Mucosa of rectum (tissue), 2 donors: ENCODE measurements around the gene IL19.
A peak's percentile ranks its signal among the peaks of the same experiment; 100 is the strongest.

ENCODE experiments used
- H3K27ac ChIP-seq, 2 donors: one replicate each; pipeline ENCODE4 v1.7.0; 2013; ENCODE audit warnings: inconsistent platforms in 2 of 2, low read depth in 2 of 2, low read length in 2 of 2
- H3K27me3 ChIP-seq, 2 donors: one replicate each; pipeline ENCODE4 v1.7.0; 2013; ENCODE audit warnings: low read length in 2 of 2; ENCODE audit not compliant: control insufficient read depth in 2 of 2, insufficient read depth in 2 of 2
- H3K36me3 ChIP-seq, 2 donors: one replicate each; pipeline ENCODE4 v1.7.0; 2013; ENCODE audit warnings: low read length in 2 of 2; ENCODE audit not compliant: control insufficient read depth in 2 of 2, insufficient read depth in 2 of 2
- H3K4me1 ChIP-seq, 2 donors: one replicate each; pipeline ENCODE4 v1.7.0; 2013; ENCODE audit warnings: low read length in 2 of 2, mild to moderate bottlenecking in 1 of 2; ENCODE audit not compliant: control insufficient read depth in 2 of 2, insufficient read depth in 2 of 2
- H3K4me3 ChIP-seq, 2 donors: one replicate each; pipeline ENCODE4 v1.7.0; 2013; ENCODE audit warnings: low read length in 2 of 2
- H3K9ac ChIP-seq, 2 donors: one replicate each; pipeline ENCODE4 v1.7.0; 2013; ENCODE audit warnings: low read length in 2 of 2, low read depth in 1 of 2, mild to moderate bottlenecking in 1 of 2
- H3K9me3 ChIP-seq, 2 donors: one replicate each; pipeline ENCODE4 v1.7.0; 2013; ENCODE audit warnings: low read length in 2 of 2; ENCODE audit not compliant: control insufficient read depth in 2 of 2
- donor health status: healthy.
- donor health status: Normal muscosa, but diverticular disease.

Gene IL19

DNA sequence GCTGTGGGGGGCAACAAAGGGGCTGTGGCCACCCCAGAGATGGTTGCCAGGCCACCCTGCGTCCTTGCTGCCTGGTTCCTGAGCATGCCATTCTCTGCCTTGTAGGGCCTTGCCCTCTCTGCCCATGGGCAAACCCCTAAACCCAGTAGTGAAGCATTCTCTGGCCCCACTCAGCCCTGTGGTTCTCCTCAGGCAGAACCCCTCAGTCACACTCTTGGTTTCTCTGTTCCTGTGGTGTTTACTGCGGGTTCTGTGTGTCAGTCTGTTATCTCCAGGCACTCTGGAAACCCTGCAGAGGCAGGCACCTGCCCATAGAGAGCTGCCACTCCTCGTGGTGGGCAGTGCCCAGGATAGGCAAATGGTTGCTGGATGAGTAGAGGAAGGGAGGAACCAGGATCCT is 41.1 kb upstream of the IL19 start:
- H3K9me3 ChIP-seq = no peaks in the 10 kb centered on the region
- no peak overlapping the region for H3K4me3 ChIP-seq
- no peaks in the 10 kb centered on the region for H3K27me3 ChIP-seq
- no peak overlapping the region for H3K9ac ChIP-seq
- peaks cover 2 to 16% of the 10 kb centered on the region in 2 donors for H3K4me1 ChIP-seq
- peaks cover 38 to 44% of the 10 kb centered on the region in 2 donors for H3K36me3 ChIP-seq
- H3K27ac ChIP-seq = no peak overlapping the region

DNA sequence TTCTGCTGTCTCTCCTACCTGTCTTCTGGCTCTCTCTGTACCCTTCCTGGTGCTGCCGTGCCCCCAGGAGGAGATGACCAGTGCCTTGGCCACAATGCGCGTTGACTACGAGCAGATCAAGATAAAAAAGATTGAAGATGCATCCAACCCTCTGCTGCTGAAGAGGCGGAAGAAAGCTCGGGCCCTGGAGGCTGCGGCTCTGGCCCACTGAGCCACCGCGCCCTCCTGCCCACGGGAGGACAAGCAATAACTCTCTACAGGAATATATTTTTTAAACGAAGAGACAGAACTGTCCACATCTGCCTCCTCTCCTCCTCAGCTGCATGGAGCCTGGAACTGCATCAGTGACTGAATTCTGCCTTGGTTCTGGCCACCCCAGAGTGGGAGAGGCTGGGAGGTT is 38.1 kb upstream of the IL19 start:
- Histone ChIP-seq H3K4me1 (peaks cover 0 to 3% of the 10 kb centered on the region in 2 donors), H3K9me3 (no peaks in the 10 kb centered on the region), H3K27ac (no peak overlapping the region), H3K4me3 (no peak overlapping the region), H3K36me3 (peaks cover 48% of the 10 kb centered on the region in 2 donors), H3K9ac (no peak overlapping the region), H3K27me3 (no peaks in the 10 kb centered on the region)

DNA sequence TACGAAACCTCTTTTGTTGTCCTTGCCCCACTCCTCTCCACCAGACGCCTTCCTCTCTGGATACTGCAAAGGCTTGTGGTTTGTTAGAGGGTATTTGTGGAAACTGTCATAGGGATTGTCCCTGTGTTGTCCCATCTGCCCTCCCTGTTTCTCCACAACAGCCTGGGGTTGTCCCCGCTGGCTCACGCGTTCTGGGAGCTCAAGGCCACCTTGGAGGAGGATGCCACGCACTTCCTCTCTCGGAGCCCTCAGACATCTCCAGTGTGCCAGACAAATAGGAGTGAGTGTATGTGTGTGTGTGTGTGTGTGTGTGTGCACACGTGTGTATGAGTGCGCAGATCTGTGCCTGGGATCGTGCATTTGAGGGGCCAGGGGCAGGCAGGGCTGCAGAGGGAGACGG is 37.6 kb upstream of the IL19 start:
- no peak overlapping the region for H3K27ac ChIP-seq
- no peaks in the 10 kb centered on the region for H3K9me3 ChIP-seq
- no peak overlapping the region for H3K9ac ChIP-seq
- H3K36me3 ChIP-seq = peaks cover 48% of the 10 kb centered on the region in 2 donors
- peaks cover 0 to 4% of the 10 kb centered on the region in 2 donors for H3K4me1 ChIP-seq
- H3K27me3 ChIP-seq = no peaks in the 10 kb centered on the region
- no peak overlapping the region for H3K4me3 ChIP-seq

DNA sequence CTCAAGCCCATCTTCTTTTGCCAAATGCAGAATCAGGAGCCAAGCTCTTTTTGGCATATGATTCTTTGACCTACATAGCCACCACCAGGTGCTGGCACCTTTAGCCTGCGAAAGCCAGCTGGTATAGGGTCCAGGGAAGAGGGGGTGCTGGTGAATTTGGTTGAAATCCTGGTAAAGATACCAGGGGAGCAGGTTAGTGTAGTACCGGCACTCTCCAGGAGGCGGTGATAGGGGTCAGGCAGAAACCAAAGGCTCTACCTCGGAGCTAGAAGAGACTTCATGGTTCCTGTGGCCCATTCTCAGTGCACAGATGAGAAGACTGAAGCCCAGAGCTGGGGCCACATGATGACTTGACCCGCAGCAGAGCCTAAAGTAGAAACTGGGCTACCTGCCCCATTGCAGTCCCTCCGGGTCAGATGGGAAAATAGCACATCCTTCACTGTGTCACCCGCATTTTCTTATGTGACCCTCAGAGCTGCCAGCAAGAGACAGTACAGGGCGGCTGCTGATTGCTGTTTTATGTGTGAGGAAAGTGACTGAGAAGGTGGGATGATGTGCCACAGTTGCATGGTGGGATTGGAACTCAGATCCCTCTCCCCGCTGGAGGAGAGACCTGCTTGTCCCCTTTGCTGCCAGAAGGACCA is 36.0 kb upstream of the IL19 start:
- no peak overlapping the region for H3K4me3 ChIP-seq
- H3K9ac ChIP-seq = no peak overlapping the region
- no peak overlapping the region for H3K27ac ChIP-seq
- peaks cover 40 to 43% of the 10 kb centered on the region in 2 donors for H3K36me3 ChIP-seq
- no peaks in the 10 kb centered on the region for H3K9me3 ChIP-seq
- H3K27me3 ChIP-seq = no peaks in the 10 kb centered on the region
- peaks cover 2 to 10% of the 10 kb centered on the region in 2 donors for H3K4me1 ChIP-seq

DNA sequence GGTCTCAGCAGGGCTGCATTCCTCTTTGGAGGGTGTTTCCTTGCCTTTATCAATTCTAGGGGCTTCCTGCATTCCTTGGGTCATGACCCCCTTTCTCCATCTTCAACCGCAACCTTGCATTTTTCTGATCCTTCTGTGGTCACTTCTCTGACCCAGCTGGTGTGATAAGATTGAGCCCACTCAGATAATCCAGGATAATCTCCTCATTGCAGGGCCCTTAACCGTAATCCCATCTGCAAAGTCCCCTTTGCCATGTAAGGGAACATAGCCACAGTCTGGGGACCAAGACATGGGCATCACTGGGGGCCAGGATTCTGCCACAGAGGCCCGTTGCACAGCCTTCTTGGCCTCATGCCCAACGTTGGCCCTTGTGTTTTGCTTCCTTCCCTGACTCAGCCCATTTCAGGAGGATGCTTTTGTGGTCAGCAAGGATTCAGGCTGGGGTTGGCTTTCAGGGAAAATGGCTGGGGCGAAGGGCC is 35.0 kb upstream of the IL19 start:
- Histone ChIP-seq H3K9ac (no peak overlapping the region), H3K4me1 (peaks cover 2 to 14% of the 10 kb centered on the region in 2 donors), H3K36me3 (peaks cover 30 to 33% of the 10 kb centered on the region in 2 donors), H3K4me3 (no peak overlapping the region), H3K27ac (no peak overlapping the region), H3K9me3 (no peaks in the 10 kb centered on the region), H3K27me3 (no peaks in the 10 kb centered on the region)

DNA sequence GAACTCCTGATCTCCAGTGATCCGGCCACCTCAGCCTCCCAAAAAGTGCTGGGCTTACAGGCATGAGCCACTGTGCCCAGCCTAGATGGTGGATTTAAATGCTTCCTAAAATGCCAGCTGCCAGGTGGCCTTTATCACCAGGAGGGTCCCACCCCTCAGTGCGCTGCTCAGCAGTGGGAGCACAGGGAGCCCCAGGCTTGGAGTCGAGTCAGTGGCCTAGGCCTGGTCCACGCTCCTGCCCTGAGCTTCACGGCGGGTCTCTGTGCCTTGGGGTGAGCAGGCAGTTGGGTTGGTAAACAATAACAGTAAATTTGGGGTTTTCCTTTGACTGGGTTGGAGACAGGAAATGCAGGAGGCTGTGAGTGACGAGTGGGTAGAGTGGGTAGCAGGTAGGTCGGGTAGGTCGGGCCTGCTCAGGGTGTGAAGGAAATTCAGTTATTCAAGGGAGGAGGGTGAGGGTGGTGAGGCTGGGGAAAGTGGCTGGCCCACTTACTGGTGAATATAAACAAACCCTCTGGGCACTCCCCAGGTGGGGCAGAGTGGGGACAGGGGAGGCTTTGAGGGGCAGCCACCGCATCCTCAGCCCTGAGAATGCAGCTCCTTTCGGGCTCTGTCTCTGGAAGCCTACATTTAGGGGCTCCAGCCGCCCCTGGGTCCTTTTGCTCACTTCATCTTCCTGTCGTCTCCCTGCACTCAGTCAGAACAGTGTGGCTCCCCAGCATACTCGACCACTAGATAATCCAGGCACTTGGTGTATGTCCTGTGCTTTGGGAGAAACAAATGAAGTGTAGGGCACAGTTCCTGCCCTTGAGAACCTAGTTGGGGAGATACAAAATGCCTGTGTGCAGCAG is 33.5 kb upstream of the IL19 start:
- Histone ChIP-seq H3K9ac (no peak overlapping the region), H3K36me3 (peaks cover 15 to 21% of the 10 kb centered on the region in 2 donors), H3K4me3 (no peak overlapping the region), H3K27me3 (no peaks in the 10 kb centered on the region), H3K9me3 (no peaks in the 10 kb centered on the region), H3K27ac (no peak overlapping the region), H3K4me1 (peaks cover 2 to 14% of the 10 kb centered on the region in 2 donors)

DNA sequence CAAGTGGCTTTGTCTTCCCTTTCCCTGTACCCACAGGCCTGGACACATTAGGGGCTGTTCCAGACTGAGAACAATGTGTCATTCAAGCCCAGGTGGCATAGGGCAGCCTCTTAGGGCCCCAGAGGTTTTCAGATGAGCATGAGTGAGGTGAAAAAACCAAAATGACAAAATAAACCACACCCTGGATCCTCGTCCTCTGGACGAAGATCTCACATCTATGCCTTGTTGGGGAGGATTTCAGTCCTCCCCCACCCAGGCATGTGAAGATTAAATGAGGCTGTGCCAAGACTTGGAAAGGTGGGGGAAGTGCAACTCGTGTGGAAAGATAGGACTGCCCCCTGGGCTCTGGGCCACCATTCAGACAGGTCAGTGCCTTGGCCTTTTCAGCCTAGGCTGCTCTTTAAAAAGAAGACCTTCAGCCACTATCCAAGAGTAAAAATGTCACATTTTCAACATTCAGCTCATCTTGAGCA is 32.8 kb upstream of the IL19 start:
- Histone ChIP-seq H3K36me3 (peaks cover 9 to 15% of the 10 kb centered on the region in 2 donors), H3K9ac (no peak overlapping the region), H3K27me3 (no peaks in the 10 kb centered on the region), H3K4me1 (peaks cover 2 to 14% of the 10 kb centered on the region in 2 donors), H3K4me3 (no peak overlapping the region), H3K9me3 (no peaks in the 10 kb centered on the region), H3K27ac (no peak overlapping the region)

DNA sequence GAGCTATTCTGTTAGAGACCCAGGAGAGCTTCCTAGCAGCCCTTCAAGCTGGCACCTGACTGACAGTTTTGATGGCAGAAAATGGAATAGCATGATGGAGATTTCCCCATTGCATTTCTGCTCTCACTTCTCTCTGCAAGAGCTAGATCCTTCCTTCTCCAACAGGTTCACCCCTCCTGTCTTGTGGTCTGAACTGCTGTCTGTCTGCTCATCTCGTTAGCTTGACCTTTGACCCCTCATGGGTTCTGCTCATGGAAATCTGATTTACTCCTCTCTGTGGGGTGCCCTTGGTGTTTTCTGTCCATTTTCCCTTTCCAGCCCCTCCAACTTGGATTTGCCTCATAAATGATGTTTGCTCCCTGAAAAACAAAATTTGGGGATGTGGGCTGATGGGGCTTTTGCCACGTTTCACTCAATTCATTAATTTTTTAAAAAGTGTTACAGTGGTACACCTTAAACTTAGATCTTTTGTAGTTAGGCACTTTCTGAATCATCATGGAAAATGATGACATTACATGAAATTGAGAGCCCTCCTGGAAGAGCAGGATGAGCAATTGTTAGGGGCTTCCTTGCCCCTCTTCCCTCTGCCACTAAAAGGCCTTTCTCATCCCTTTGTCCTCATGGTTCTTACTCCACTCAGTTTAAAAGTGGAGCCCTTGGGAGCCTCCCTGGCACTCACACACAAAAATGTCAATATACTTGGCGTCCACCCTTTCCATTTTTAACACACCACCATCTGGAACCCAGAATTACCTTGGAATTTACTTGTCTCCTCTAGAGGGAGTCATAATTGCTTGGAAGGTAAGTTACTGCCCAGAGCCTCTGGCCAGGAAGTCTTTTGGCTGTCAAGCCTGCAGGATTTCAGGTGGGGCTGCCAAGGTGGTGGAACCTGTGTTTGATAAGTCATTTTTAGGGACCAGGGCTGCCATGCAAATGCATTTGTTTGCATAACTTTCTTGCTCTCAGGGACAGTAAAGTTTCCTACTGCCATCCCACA is 31.9 kb upstream of the IL19 start:
- Histone ChIP-seq H3K4me3 (no peak overlapping the region), H3K36me3 (peaks cover 4 to 10% of the 10 kb centered on the region in 2 donors), H3K27ac (no peak overlapping the region), H3K9me3 (no peaks in the 10 kb centered on the region), H3K4me1 (peaks cover 2 to 14% of the 10 kb centered on the region in 2 donors), H3K9ac (no peak overlapping the region), H3K27me3 (no peaks in the 10 kb centered on the region)

DNA sequence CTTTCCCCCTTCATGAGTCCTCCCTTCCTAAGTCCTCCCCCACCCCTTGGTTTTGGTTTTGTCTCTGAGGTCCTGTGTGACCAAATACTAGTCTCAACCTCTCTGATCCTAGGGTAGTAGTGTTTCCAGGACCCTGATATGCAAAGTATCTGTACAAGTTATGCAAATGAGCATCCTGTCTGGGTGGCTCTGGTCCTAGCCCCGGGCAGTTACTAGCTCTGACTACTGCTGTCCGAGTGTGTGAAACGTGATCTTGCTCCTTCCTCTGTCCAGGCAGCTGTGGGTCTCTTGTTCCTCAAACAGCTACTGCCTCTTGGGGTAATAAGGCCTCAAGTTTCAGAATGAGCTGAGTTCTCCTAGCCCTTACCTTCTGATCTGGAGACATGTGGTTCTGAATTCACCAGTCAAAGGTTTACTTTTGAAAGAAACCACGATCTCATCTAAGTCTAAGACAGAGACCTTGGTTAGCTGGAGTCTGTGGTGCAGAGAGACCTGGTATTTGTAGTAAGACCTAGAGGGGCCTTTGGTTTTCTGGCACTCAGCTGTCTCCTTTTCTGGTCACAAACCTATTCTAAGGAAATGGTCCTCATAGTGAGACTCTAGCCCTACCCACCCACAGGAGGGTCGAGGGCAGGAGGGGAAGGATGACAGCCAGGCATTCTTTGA is 31.0 kb upstream of the IL19 start:
- Histone ChIP-seq H3K27ac (peak overlapping the region in 1 of 2 donors; percentile 35), H3K9me3 (no peaks in the 10 kb centered on the region), H3K36me3 (peaks cover 4 to 10% of the 10 kb centered on the region in 2 donors), H3K9ac (no peak overlapping the region), H3K27me3 (no peaks in the 10 kb centered on the region), H3K4me1 (peaks cover 2 to 14% of the 10 kb centered on the region in 2 donors), H3K4me3 (no peak overlapping the region)
